Effector memory CD4-positive, alpha-beta T cell (primary cell): ENCODE measurements around the gene PCDHGB5.
"Not testable (repeated sequence)": the region's sequence is repeated elsewhere in the genome, so short reads cannot be mapped to it uniquely, and the experiment has no call there.

Experiments used
- DNase-seq, 3 donors: peaks; one replicate each; pipeline ENCODE4 v3.0.0-alpha.2; 2020
- H3K27ac ChIP-seq: 2 replicates; pipeline ENCODE4 v1.7.0; 2013; ENCODE audit warnings: mild to moderate bottlenecking, low read length, moderate library complexity; ENCODE audit not compliant: insufficient read depth, poor library complexity, severe bottlenecking
- H3K27me3 ChIP-seq: replicated peaks from 2 replicates; pipeline ENCODE4 v1.7.0; 2013; ENCODE audit warnings: mild to moderate bottlenecking, low read length; ENCODE audit not compliant: insufficient read depth, control insufficient read depth, poor library complexity, severe bottlenecking
- H3K36me3 ChIP-seq: 2 replicates; pipeline ENCODE4 v1.7.0; 2013; ENCODE audit warnings: mild to moderate bottlenecking, low read length, moderate library complexity; ENCODE audit not compliant: control insufficient read depth, insufficient read depth
- H3K4me1 ChIP-seq: 2 replicates; pipeline ENCODE4 v1.7.0; 2013; ENCODE audit warnings: low read length, mild to moderate bottlenecking; ENCODE audit not compliant: control insufficient read depth, insufficient read depth, poor library complexity, severe bottlenecking
- H3K4me3 ChIP-seq: 2 replicates; pipeline ENCODE4 v1.7.0; 2013; ENCODE audit warnings: low read length, low read depth, mild to moderate bottlenecking; ENCODE audit not compliant: insufficient read depth, poor library complexity, severe bottlenecking
- H3K9me3 ChIP-seq: 2 replicates; pipeline ENCODE4 v1.7.0; 2013; ENCODE audit warnings: mild to moderate bottlenecking, low read length, moderate library complexity; ENCODE audit not compliant: control insufficient read depth

PCDHGB5 gene

GRCh38 chr5:141430332-141431113 is 32.8 kb downstream of the PCDHGB5 start, which contains the start of gene PCDHGA12:
PCDHGA12 (plus strand) TSS chr5:141430507; CDS start chr5:141430760, 253 bp downstream.
- Histone ChIP-seq H3K27me3 (peaks cover 18% of the 10 kb centered on the region), H3K9me3 (peaks cover 11% of the 10 kb centered on the region), H3K4me1 (no peaks in the 10 kb centered on the region), H3K36me3 (no peaks in the 10 kb centered on the region), H3K4me3 (no peak within 1 kb of the TSS), H3K27ac (no peak within 1 kb of the TSS)
- no peak for DNase-seq

- Histone ChIP-seq H3K27ac (no peak overlapping the region), H3K4me1 (no peaks in the 10 kb centered on the region), H3K27me3 (peaks cover 18% of the 10 kb centered on the region), H3K9me3 (peaks cover 11% of the 10 kb centered on the region), H3K36me3 (no peaks in the 10 kb centered on the region), H3K4me3 (no peak overlapping the region)
- DNase-seq = no peak
Observed at GRCh38 chr5:141431286-141431685, 33.5 kb downstream of the PCDHGB5 start.

- peaks cover 18% of the 10 kb centered on the region for H3K27me3 ChIP-seq
- not testable (repeated sequence) for H3K36me3 ChIP-seq, H3K4me3 ChIP-seq, H3K4me1 ChIP-seq, H3K27ac ChIP-seq, DNase-seq
- H3K9me3 ChIP-seq = peaks cover 11% of the 10 kb centered on the region
Observed at GRCh38 chr5:141432308-141432707, 34.6 kb downstream of the PCDHGB5 start.

GRCh38 chr5:141432726-141433125 is 35.0 kb downstream of the PCDHGB5 start:
- H3K36me3 ChIP-seq, H3K4me3 ChIP-seq, DNase-seq, H3K4me1 ChIP-seq, H3K27ac ChIP-seq: not testable (repeated sequence)
- peaks cover 11% of the 10 kb centered on the region for H3K9me3 ChIP-seq
- H3K27me3 ChIP-seq = peaks cover 18% of the 10 kb centered on the region

GRCh38 chr5:141434006-141434405 is 36.3 kb downstream of the PCDHGB5 start:
- Histone ChIP-seq H3K27ac (no peak overlapping the region), H3K4me3 (no peak overlapping the region), H3K36me3 (no peaks in the 10 kb centered on the region), H3K27me3 (peaks cover 18% of the 10 kb centered on the region), H3K9me3 (peaks cover 11% of the 10 kb centered on the region), H3K4me1 (no peaks in the 10 kb centered on the region)
- no peak for DNase-seq

- Histone ChIP-seq H3K4me3 (no peak overlapping the region), H3K27ac (no peak overlapping the region), H3K27me3 (peaks cover under 1% of the 10 kb centered on the region), H3K36me3 (no peaks in the 10 kb centered on the region), H3K9me3 (peaks cover under 1% of the 10 kb centered on the region), H3K4me1 (no peaks in the 10 kb centered on the region)
- DNase-seq = no peak
Observed at GRCh38 chr5:141437221-141437620, 39.5 kb downstream of the PCDHGB5 start.

GRCh38 chr5:141439411-141440141 is 41.8 kb downstream of the PCDHGB5 start:
- no peaks in the 10 kb centered on the region for H3K36me3 ChIP-seq
- no peaks in the 10 kb centered on the region for H3K4me1 ChIP-seq
- no peaks in the 10 kb centered on the region for H3K27me3 ChIP-seq
- DNase-seq = no peak
- H3K27ac ChIP-seq = no peak overlapping the region
- H3K9me3 ChIP-seq = no peaks in the 10 kb centered on the region
- no peak overlapping the region for H3K4me3 ChIP-seq

GRCh38 chr5:141440341-141440740 is 42.6 kb downstream of the PCDHGB5 start:
- H3K4me3 ChIP-seq = no peak overlapping the region
- no peaks in the 10 kb centered on the region for H3K9me3 ChIP-seq
- DNase-seq = no peak
- no peaks in the 10 kb centered on the region for H3K27me3 ChIP-seq
- H3K36me3 ChIP-seq = no peaks in the 10 kb centered on the region
- H3K27ac ChIP-seq = no peak overlapping the region
- no peaks in the 10 kb centered on the region for H3K4me1 ChIP-seq

GRCh38 chr5:141441571-141442170 is 43.9 kb downstream of the PCDHGB5 start:
- no peak overlapping the region for H3K4me3 ChIP-seq
- H3K36me3 ChIP-seq = no peaks in the 10 kb centered on the region
- no peak overlapping the region for H3K27ac ChIP-seq
- H3K27me3 ChIP-seq = no peaks in the 10 kb centered on the region
- DNase-seq = no peak
- H3K9me3 ChIP-seq = no peaks in the 10 kb centered on the region
- H3K4me1 ChIP-seq = no peaks in the 10 kb centered on the region
